TTC549 (cell line): ENCODE data around the gene APCDD1L.

Experiments used
- FAIRE-seq: peaks from 2 replicates; lab custom pipeline; 2012; peaks lifted over from hg19 to GRCh38; lab: Jason Lieb, UNC

APCDD1L gene

DNA sequence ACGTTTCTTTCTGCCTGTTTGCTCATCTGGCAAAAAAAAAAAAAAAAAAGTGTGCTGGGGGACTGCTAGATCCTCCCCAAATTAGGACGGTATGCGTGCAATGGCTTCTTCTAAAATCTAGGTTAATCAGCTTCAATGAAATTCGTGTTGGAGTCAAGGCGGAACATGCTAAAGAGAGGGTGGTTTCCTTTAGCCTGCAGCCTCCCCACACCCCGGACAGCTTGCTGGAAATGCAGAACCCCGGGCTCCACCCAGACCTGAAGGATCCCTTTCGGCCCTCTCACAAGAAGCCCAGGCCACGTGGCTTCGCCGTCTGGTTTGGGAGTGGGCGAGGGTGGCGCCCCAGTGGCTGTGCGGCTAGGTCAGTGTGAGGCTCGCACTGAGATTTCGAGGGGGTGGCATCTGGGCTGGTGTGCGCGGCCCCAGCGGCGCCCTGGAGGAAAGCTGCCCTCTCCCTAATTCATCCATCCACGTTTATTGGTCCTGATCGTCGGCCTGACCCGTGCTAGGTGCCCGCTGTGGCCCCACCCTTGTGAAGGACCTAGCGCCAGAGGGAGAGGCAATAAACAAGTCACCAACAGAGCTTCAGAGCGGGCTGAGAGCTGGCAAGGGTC is 49.0 kb downstream of the APCDD1L start:
- FAIRE-seq = no peak

DNA sequence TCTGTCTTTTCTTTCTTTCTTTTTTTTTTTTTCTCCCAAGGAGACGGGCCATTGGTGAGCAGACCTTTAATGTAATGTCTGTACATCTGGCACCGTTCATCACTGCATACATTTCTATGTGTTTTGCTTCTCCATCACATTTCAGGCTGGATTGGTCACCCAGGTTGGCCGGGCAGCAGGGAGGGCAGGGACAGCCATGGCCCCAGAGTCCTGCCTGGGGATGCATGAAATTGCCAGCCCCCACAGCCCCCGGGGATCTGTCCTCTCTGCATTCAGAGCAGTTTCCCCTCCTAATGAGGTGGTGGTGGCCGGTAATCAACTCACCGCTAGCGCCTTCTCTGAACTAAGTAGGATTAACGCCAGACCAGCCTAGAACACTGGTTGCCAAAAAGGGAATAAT is 50.4 kb downstream of the APCDD1L start:
- FAIRE-seq = no peak

DNA sequence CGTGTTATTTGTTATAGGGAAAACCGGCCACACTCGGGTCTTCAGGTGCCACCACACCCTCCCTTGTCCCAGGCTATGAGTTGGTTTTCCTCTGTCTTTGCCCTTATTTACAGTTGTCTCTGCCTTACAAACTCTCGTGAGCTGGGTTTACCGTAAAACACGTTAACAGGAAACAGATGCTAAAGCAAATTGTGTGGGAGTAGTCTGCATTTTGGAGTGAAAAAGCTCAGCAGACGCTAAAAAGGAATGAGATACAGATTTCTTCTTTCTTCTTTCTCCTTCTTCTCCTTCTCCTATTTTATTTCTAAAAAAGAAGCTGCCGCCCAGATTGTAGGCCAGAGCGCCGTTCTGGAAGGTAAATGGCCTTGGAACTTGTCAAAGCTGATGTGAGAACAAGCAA is 51.9 kb downstream of the APCDD1L start:
- no peak for FAIRE-seq

DNA sequence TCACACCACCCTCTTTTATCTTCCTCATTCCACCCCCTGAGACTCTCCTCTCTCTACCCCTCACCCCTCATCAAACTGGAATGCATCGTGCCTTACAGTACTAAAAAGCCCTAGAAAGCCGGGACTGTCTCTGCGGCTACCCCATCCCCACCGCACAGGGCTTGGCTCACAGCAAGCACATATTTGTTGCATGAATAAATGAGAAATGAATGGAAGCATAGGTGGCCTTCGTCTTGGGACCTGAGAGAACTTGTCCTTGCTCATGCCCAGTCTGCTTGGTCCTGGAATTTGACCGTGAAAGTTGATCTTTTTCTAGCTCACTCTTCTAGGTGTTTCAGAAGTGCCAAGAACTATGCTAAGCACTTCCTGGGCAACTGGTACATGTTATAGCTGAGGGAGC is 53.3 kb downstream of the APCDD1L start:
- FAIRE-seq = no peak

DNA sequence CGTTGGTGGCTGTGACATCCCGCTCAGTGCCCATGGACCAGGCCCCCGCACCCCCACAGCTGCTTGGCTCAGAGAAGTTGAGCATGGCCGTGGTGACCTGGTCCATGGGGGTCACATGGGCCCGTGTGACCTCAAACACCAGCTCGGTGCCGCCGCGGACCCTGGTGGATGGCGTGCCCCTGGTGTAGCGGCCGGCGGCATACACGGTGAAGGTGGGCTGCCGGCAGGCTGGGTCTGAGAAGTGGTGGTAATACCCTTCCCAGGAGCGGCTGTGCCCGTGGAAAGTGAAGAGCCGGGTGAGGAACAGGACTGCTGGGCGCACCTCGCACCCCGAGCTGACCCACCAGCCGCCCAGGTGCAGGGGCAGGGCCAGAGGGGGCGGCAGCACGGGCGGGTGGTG is 54.1 kb downstream of the APCDD1L start:
- FAIRE-seq = no peak

DNA sequence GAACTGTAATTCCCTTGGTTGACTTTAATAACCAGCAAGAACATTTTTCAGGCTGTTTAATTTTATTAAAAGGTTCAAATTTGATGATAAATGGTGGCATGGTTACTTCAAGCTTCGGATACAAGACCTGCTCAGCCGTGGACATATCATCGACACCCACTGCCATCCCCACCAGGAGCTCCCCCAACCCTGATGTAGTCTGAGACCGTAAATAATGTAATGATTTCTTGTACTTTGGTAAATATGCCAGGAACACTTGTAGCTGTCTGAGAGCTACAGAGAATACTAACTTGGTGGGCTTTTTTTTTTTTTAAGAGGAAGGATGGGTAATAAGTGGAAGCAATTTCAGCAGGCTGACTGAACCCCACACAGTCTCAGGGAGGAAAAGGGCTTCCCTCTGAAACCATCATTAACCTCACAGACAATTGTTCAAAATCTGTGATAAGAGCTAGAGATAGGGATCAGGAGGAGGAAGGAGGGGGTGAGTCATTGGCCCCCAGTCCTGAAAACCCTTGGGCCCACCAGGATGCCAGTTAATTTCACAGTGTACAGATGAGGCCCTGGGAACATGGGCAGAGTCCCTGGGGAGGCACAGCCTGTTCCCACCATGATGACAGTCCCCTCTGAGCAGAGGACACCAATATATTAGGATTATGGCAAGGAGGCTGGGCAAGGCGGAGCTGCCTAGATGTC is 56.0 kb downstream of the APCDD1L start:
- FAIRE-seq = no peak

DNA sequence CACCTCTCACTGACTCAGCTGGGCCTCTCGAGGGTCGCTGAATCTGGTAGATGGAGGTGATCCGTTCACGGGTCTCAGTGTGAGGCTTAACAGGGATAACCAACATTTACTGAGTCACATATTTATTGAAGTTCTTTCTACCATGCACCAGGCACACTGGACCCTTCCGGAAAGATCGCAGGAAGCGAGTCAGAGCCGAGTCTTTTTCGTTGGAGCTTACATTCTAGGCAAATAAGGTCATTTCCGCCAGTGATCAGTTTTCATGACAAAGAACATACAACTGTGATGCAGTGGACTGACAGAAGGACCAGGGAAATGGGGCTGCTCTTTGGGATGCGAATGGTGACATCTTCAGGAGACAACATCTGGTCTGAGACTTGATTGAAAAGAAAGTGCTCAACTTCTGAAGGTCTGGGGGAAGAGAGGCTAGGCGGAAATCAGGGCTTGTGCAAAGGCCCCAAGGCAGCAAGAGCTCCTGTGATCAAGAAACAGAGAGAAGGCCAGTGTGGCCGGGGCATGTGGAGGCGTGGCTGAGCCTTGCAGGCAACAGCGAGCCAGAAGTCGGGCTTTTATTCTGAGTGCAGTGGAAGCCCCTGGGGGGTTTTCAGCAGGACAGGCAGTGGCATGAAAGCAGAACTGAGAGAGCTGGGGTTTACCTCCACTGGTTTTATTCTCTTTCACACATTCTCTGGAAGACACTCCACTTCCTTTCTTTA is 56.7 kb downstream of the APCDD1L start:
- no peak for FAIRE-seq

DNA sequence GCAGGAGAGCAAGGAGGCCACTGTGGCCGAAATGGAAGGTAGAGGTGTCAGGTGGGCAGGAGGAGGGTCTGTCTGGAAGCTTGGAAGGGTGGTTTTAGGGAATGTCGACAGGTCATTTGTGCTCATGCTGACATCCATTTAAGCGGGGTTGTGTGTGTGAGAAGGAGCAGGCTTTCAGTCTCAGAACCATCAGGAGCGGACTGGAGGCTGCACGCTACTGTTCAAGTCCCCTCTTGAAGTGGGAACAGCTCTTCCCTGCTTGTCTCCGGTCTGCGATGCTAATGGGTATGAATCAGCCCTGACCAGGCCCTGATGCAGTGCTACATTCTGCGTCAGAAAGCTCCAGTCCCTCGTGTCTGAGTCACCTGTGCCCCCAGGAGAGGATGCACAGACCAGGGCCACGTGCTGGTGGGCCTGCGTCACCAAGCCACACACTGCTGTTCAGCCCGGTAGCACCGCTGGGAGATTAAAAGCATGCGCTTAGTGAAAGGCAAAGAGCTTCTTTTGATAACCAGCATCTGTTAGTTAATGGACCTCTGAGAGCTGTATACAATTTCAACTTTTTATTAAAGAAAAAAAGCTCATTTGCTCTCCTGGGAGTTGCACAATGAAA is 58.0 kb downstream of the APCDD1L start:
- no peak for FAIRE-seq

DNA sequence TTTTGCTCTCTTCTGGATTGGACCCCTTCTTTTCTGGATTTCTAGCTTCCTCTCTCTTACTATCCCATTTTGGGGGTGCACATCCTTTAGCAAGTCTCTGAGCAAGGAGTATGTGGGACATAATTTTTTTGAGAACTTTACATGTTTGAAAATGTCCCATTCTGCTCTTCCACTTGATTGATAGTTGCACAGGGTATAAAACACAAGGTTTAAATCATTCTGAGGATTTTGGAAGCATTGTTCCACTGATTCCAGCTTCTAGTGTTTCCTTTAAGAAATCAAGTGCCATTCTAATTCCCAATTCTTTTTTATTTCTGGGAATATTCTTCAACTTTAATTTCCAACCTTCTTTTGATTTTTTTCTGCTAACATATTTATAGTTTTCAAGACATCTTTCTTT is 60.7 kb downstream of the APCDD1L start:
- no peak for FAIRE-seq

DNA sequence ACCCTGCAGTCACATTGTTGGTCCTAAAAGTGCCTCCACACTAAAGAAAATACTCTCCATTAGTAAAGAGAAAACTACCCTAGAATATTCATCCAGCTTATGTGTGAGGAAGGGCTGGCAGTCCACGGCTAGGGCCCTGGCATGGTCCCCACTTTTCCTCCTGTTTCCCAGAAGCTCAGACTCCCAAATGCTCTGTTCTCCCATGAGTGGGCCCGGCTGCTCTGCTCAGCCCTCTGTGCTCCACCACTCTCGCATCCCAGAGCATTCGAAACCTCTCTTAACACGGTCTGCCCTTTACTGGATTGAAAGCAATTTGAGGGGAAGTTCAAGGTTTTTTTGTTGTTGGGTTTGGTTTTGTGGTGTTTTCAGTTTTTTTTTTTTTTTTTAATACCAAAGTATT is 61.8 kb downstream of the APCDD1L start:
- no peak for FAIRE-seq

DNA sequence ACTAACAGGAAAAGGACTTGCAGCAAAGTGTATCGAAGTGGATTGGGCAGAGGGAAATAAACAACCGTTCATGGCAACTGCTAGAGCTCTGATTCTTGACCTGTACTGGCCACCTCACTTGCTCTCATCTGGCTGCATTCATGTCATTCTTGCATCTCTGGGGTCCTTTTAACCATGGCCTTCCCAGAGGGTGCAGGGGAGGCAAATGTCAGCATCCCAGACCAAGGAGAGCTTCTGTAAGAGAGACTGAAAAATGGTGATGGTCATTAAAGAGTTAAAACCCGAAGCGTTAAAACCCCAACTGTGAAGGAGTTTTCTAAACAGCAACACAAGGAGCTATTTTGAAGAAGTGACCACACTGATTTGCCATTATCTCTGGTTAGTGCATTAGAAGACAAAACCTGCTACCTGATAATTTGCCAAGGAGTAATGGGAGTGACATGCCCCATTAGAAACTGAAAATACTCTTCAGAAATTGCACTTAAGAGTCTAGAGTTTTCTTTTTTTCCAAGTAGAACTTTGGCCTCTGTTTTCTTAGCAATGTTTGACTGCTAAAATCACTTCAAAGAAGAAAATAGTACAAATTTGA is 62.4 kb downstream of the APCDD1L start:
- FAIRE-seq = no peak

DNA sequence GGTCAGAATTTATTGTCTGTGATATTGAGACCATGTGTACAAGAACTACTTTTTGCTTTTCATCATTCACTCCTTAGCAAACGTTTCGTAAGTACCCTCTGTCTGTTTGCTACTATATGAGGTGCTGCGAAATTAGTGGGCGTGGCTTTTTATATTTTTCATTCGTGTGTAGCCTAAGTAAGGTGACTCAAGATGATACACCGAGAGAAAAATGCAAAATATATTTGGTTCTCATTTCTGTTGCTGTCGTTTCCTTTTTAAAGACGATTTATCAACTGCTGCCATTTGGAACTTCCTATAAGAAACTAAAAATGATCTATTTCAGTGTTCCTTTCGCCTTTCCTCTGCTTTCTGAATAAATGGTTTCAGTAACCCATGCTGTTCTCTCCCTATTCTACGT is 64.9 kb downstream of the APCDD1L start:
- FAIRE-seq = no peak

DNA sequence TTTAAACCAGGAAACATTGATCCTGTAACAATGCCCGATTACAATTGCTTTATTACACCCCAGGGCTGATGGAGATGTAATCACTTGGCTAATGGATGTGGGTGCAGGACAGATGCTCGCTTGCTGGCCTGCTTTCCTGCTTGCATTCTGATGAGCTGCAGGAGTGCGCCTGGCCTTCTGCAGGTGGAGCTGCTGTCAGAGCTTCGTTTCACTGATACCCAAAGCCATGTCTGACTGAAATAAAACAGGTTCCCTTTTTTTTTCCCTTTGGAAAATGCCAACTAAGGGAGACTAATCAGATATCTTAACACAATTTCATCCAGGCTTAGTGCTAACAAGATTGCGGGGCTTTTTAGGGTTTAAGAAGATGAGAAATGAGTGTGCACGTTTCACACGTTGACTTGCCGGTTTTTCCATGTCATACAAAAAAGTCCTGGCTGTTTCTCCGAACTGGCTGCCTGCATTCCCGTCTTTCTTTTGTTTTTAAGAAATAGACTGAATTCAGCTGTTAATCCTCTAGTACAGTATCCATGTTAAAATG is 65.4 kb downstream of the APCDD1L start:
- FAIRE-seq = no peak

DNA sequence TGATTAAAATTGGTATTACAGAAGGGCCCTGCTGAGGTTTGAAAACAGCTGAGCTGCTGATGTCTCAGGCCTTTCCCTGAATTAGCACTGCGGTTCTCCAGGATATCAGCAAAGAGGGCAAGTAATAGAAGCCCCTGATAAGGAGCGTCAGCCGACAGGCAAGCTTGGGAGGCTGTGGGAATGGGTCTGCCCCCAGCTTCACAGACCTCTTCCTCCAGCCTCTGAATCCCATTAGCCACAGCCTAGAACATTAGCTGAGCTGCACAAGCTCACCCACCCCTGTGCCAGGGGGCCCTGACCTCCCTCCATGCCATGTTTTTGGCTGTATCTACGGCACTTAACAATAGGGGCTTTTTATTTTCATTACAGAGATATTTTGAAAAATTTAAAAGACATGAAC is 66.2 kb downstream of the APCDD1L start:
- no peak for FAIRE-seq

DNA sequence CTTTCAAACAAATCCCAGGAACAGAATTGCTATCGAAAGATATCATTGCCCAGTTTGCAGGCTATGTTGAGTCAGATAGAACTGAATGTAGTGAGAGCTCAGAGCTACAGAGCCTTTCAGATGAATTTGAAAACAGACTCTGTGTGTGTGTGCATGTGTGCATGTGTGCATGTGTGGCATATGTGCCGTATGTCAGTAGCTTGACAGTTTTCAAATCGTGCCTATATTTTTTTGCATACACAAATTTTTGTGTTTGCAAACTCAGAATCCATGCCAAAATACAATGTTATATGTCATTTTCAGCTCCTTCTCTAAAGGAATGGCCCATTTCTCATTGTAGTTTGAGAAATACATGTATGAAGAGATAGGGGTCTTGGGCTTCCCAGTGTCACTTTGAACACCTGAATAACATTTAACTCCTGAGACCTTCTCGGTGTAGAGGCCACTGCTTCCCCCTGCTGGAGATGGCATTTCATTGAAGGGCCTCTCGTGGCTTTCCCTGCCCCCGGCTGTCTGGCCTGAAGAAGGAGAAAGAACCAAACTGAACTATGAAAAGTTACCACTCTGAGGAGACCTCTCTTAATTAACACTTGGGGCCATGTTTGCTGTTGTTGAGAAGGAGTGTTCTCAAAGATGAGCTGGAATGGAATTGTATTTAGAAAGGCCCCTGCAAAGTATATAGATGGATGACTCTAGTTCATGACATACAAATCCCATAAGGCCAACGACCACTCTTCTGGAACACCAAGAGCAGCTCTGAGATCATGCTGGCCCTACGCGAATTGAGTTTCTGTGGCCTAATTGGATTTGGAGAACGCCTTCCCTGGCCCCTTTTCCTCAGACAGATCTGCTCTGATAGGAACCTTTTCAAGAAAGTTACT is 67.4 kb downstream of the APCDD1L start:
- no peak for FAIRE-seq

DNA sequence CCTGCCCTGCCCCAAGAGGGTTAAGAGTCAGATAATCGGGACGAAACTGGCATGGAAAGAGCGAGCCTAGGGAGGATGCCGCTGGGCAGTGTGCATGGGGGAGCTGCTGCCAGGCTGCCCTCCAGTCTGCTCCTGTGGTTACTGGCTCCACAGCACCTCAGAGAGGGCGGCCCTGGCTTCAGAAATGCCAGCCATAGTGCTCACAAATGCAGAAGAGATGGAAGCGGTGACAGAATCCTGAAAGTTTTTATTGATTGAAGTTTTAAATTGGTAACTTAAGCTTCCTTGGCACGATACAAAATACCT is 68.3 kb downstream of the APCDD1L start:
- FAIRE-seq = no peak

DNA sequence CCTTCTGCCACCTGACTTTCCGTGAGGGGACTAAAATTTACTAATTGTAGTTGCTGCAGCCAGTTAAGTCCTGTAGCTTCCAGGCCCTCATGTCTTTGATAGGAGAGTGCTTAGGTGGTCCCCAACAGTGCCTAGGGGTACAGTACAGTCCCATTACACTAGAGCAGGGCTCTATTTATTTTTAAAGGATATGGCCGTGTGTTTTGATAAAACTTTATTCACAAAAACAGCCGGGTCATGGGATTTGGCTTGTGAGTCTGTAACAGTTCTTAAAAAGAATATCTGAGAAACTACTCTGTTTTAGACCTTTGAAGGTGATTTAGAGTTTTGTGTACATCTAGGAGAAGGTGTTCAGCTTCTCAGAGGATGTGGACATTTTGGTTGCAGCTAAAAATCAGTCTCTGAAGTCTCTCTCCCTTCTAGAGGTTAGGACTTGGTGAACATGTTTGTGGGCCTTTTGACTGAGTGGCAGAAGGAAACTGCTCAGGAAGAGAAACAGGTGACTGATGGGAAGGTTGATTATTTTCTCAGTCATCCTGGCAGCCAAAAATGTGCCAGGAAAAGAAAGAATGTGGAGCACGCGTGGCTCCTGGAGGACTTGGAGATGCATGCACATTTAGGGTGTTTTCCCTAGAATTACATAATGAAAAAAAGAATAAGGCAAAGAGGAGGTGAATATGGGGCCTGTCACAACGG is 68.8 kb downstream of the APCDD1L start:
- FAIRE-seq = no peak

DNA sequence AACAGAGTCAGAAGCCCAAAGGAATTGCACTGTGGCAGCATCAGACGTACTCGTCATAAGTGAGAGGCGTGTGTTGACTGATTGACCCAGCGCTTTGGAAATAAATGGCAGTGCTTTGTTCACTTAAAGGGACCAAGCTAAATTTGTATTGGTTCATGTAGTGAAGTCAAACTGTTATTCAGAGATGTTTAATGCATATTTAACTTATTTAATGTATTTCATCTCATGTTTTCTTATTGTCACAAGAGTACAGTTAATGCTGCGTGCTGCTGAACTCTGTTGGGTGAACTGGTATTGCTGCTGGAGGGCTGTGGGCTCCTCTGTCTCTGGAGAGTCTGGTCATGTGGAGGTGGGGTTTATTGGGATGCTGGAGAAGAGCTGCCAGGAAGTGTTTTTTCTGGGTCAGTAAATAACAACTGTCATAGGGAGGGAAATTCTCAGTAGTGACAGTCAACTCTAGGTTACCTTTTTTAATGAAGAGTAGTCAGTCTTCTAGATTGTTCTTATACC is 70.4 kb downstream of the APCDD1L start:
- FAIRE-seq = no peak

DNA sequence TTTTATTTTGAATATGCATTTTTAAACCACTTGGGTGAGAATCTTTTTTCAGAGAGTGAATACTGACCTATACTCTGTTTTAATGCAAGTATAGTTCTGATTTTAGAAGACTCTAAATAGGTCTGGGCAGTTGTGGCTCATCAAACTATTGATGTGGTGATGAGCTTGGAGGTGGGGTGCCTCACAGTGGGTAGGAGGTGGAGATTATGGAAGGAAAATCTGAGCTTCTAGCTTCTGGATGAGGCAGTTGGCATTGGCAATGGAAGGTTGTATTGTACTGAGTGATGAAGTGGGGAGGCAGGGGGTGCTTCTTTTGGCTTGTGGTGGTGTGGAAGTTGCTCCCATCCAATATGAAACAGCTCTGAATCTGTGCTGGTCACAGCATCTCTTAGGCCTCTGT is 73.5 kb downstream of the APCDD1L start:
- no peak for FAIRE-seq

DNA sequence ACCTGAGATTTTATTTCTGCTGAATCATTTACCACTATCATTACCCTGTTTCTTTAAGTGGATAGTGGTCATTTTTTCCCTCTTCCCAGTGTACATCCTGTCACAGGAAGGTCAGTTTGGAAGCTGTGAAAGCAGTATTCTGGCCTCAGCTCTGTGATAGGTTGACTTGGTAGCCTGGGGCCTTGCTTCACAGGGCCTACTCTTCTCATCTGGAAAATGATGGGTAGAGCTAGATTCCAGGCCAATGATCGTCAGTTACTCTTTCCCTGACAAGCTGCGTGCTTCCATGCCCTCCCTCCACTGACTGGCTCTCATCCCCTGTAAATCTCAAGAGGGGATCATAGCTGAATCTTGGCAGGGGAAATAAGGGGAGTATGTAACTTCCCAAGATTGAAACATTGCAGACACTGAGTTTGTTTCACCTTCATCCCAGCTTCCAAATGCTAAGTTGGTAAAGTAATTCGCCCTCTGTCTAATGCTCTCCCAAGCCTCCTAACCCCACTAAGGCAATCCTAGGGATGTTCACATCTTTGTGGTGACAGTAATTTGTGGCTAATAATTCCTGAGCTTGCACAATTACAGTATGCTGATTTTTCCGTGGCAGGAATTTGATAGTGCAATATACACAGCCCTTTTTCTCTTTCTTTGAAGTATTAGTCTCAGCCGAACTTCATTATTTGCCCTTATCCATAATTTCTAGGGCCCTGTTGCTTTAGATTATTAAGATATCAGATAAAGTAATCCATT is 75.0 kb downstream of the APCDD1L start:
- FAIRE-seq = no peak
